A549 (cell line): ENCODE measurements around the gene NIN.

Experiments used
- JUN ChIP-seq, 2 experiments: fragments of >200 bp; sonication (Bioruptor Twin); formaldehyde crosslinking; IDR thresholded peaks; 2 replicates in 1 of 2; 3 replicates in 1 of 2; pipeline ENCODE4 v1.6.1; 2016 to 2017
- MAX ChIP-seq: IDR thresholded peaks from 2 replicates; pipeline ENCODE4 v1.6.1; 2012
- RFX5 ChIP-seq: fragments of 450-650 bp; IDR thresholded peaks from 2 replicates; pipeline ENCODE4 v1.7.1; 2014; ENCODE audit warnings: antibody characterized with exemption, mild to moderate bottlenecking, moderate library complexity

- TF ChIP-seq RFX5, result no peak
- TF ChIP-seq JUN (IDR thresholded peaks at IDR 0.05), result no peak
- no peak for TF ChIP-seq MAX
Observed at GRCh38 chr14:50832935-50833630, 2.1 kb upstream of the NIN start.
